ENCODE data around the gene KCTD20.

DNA sequence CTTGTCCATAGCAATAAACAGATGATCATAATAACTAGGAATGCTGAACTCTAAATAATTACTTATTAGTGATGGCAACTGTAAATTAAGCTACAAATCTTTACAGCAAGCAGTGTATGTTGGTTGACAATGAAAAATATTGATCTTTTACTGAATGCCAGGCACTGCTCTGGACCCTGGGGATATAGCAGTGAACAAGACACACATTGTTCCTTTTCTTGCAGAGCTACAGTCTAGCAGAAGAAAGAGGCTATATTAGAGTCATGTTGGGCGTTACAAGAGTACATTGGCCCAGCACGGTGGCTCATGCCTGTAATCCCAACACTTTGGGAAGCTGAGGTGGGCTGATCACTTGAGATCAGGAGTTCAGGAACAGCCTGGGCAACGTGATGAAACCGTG, 11.6 kb upstream of the KCTD20 start:
- TF ChIP-seq, protein P1, sequence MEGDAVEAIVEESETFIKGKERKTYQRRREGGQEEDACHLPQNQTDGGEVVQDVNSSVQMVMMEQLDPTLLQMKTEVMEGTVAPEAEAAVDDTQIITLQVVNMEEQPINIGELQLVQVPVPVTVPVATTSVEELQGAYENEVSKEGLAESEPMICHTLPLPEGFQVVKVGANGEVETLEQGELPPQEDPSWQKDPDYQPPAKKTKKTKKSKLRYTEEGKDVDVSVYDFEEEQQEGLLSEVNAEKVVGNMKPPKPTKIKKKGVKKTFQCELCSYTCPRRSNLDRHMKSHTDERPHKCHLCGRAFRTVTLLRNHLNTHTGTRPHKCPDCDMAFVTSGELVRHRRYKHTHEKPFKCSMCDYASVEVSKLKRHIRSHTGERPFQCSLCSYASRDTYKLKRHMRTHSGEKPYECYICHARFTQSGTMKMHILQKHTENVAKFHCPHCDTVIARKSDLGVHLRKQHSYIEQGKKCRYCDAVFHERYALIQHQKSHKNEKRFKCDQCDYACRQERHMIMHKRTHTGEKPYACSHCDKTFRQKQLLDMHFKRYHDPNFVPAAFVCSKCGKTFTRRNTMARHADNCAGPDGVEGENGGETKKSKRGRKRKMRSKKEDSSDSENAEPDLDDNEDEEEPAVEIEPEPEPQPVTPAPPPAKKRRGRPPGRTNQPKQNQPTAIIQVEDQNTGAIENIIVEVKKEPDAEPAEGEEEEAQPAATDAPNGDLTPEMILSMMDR (IDR thresholded peaks at IDR 0.05), result no peak
- TF ChIP-seq, protein P2, sequence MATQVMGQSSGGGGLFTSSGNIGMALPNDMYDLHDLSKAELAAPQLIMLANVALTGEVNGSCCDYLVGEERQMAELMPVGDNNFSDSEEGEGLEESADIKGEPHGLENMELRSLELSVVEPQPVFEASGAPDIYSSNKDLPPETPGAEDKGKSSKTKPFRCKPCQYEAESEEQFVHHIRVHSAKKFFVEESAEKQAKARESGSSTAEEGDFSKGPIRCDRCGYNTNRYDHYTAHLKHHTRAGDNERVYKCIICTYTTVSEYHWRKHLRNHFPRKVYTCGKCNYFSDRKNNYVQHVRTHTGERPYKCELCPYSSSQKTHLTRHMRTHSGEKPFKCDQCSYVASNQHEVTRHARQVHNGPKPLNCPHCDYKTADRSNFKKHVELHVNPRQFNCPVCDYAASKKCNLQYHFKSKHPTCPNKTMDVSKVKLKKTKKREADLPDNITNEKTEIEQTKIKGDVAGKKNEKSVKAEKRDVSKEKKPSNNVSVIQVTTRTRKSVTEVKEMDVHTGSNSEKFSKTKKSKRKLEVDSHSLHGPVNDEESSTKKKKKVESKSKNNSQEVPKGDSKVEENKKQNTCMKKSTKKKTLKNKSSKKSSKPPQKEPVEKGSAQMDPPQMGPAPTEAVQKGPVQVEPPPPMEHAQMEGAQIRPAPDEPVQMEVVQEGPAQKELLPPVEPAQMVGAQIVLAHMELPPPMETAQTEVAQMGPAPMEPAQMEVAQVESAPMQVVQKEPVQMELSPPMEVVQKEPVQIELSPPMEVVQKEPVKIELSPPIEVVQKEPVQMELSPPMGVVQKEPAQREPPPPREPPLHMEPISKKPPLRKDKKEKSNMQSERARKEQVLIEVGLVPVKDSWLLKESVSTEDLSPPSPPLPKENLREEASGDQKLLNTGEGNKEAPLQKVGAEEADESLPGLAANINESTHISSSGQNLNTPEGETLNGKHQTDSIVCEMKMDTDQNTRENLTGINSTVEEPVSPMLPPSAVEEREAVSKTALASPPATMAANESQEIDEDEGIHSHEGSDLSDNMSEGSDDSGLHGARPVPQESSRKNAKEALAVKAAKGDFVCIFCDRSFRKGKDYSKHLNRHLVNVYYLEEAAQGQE (IDR thresholded peaks at IDR 0.05; ENCODE audit: insufficient read depth in 1 of 2, low read depth in 2 of 2, low read length in 1 of 2), result no peak
- no peak for TF ChIP-seq SIN3A (IDR thresholded peaks at IDR 0.05; ENCODE audit: borderline replicate concordance, insufficient read depth, low read depth, low read length)
- TF ChIP-seq POLR2AphosphoS5 (IDR thresholded peaks at IDR 0.05; ENCODE audit: low read depth, low read length), result no peak

Data from Panc1 (cell line).